GM23338 (cell line): Measurements from ENCODE around the gene NET1. TPM values are rescaled to one million over a fixed set of nuclear protein-coding genes. Genes with fewer than 3 reads are reported as not detected.
A peak's percentile ranks its signal among the peaks of the same experiment; 100 is the strongest.

ENCODE experiments used
- ATAC-seq: fragments of 200-7000 bp; cut with Tn5 transposase; 3 replicates; pipeline ENCODE4 v1.9.1; 2020
- DNase-seq: peaks from one replicate; pipeline ENCODE4 v3.0.0-alpha.2; 2015; ENCODE audit warnings: low spot score
- H2AFZ ChIP-seq: fragments of 200-600 bp; sonication (generic); 2 replicates; pipeline ENCODE4 v1.8.0; 2016; ENCODE audit warnings: antibody characterized with exemption, mild to moderate bottlenecking, moderate library complexity
- H3F3A ChIP-seq: fragments of 200-600 bp; sonication (generic); replicated peaks from 2 replicates; pipeline ENCODE4 v1.8.0; 2017; ENCODE audit warnings: antibody characterized with exemption, mixed run types, low read depth
- H3K27ac ChIP-seq: fragments of 200-600 bp; sonication (generic); 2 replicates; pipeline ENCODE4 v1.6.1; 2016; ENCODE audit warnings: low read depth
- H3K27me3 ChIP-seq: fragments of 200-600 bp; sonication (generic); 2 replicates; pipeline ENCODE4 v1.8.0; 2016; ENCODE audit warnings: mild to moderate bottlenecking, mixed run types, moderate library complexity; ENCODE audit not compliant: insufficient read depth
- H3K36me3 ChIP-seq: fragments of 200-600 bp; sonication (generic); 2 replicates; pipeline ENCODE4 v1.8.0; 2016; ENCODE audit warnings: mild to moderate bottlenecking; ENCODE audit not compliant: insufficient read depth
- H3K4me1 ChIP-seq: fragments of 200-600 bp; sonication (generic); 2 replicates; pipeline ENCODE4 v1.8.0; 2016; ENCODE audit warnings: mild to moderate bottlenecking, moderate library complexity; ENCODE audit not compliant: insufficient read depth
- H3K4me2 ChIP-seq: fragments of 200-600 bp; sonication (generic); 2 replicates; pipeline ENCODE4 v1.7.1; 2017; ENCODE audit warnings: mixed run types
- H3K4me3 ChIP-seq: fragments of 200-600 bp; sonication (generic); 2 replicates; pipeline ENCODE4 v1.6.1; 2016; ENCODE audit warnings: mixed run types
- H3K79me2 ChIP-seq: fragments of 200-600 bp; sonication (generic); replicated peaks from 2 replicates; pipeline ENCODE4 v1.8.0; 2017; ENCODE audit warnings: mild to moderate bottlenecking; ENCODE audit not compliant: insufficient read depth
- H3K9me2 ChIP-seq: fragments of 200-600 bp; sonication (generic); 2 replicates; pipeline ENCODE4 v1.8.0; 2017; ENCODE audit not compliant: insufficient read depth
- H4K20me1 ChIP-seq: fragments of 200-600 bp; sonication (generic); replicated peaks from 2 replicates; pipeline ENCODE4 v1.8.0; 2017; ENCODE audit warnings: mild to moderate bottlenecking; ENCODE audit not compliant: insufficient read depth
- H3K27ac Mint-ChIP-seq: 2 replicates; pipeline ENCODE4 v1.8.0; 2020; ENCODE audit warnings: inconsistent platforms, mild to moderate bottlenecking, moderate library complexity, mixed read lengths
- H3K27me3 Mint-ChIP-seq: 3 replicates; pipeline ENCODE4 v1.8.0; 2022; ENCODE audit warnings: low read depth, mild to moderate bottlenecking, moderate library complexity, mixed read lengths, inconsistent platforms; ENCODE audit not compliant: insufficient read depth, poor library complexity
- H3K36me3 Mint-ChIP-seq: 3 replicates; pipeline ENCODE4 v1.8.0; 2021; ENCODE audit warnings: low read depth, mild to moderate bottlenecking, inconsistent platforms, moderate library complexity, mixed read lengths
- H3K4me1 Mint-ChIP-seq: 3 replicates; pipeline ENCODE4 v1.8.0; 2020; ENCODE audit warnings: mild to moderate bottlenecking, inconsistent platforms, mixed read lengths
- H3K4me3 Mint-ChIP-seq: 3 replicates; pipeline ENCODE4 v1.8.0; 2021; ENCODE audit warnings: moderate library complexity, mild to moderate bottlenecking, inconsistent platforms, mixed read lengths
- H3K9me3 Mint-ChIP-seq: 3 replicates; pipeline ENCODE4 v1.8.0; 2020; ENCODE audit warnings: moderate library complexity, mild to moderate bottlenecking, inconsistent platforms, mixed read lengths
- CREB1 ChIP-seq: fragments of 250-450 bp; sonication (Bioruptor Pico); IDR thresholded peaks from 2 replicates; pipeline ENCODE4 v1.5.0; 2020; ENCODE audit warnings: low read depth, mild to moderate bottlenecking, moderate library complexity
- EZH2 ChIP-seq: fragments of 200-600 bp; sonication (generic); IDR thresholded peaks from one replicate; pipeline ENCODE4 v1.8.0; 2017; ENCODE audit warnings: antibody characterized with exemption, mild to moderate bottlenecking, low read depth; ENCODE audit not compliant: unreplicated experiment
- EZH2phosphoT487 ChIP-seq: fragments of 200-600 bp; sonication (generic); IDR thresholded peaks from one replicate; pipeline ENCODE4 v1.8.1; 2018; ENCODE audit warnings: antibody characterized with exemption; ENCODE audit not compliant: unreplicated experiment
- JUNB ChIP-seq: IDR thresholded peaks from one replicate; pipeline ENCODE4 v1.6.1; 2016; ENCODE audit warnings: antibody characterized with exemption; ENCODE audit not compliant: unreplicated experiment
- NANOG ChIP-seq: IDR thresholded peaks from 2 replicates; pipeline ENCODE4 v1.6.1; 2016; ENCODE audit warnings: antibody characterized with exemption, borderline replicate concordance
- POLR2AphosphoS5 ChIP-seq: IDR thresholded peaks from 2 replicates; pipeline ENCODE4 v1.6.1; 2016; ENCODE audit warnings: antibody characterized with exemption, low read depth
- STAT1 ChIP-seq: IDR thresholded peaks from one replicate; pipeline ENCODE4 v1.6.1; 2016; ENCODE audit warnings: antibody characterized with exemption; ENCODE audit not compliant: unreplicated experiment
- ZNF114 ChIP-seq: fragments of 250-450 bp; sonication (Bioruptor Pico); IDR thresholded peaks from 2 replicates; pipeline ENCODE4 v1.5.0; 2020; ENCODE audit warnings: mild to moderate bottlenecking, moderate library complexity
- ZNF331 ChIP-seq: fragments of 250-450 bp; sonication (Bioruptor Pico); IDR thresholded peaks from 2 replicates; pipeline ENCODE4 v1.5.0; 2020; ENCODE audit warnings: low read depth, mild to moderate bottlenecking, moderate library complexity
- polyA plus RNA-seq: library from polyadenylated mRNA; unstranded; fragments of >200 nt; fragmentation: Nextera tagmentation; extraction: Ambion mirVana; gene quantifications from 2 replicates; pipeline ENCODE4 v1.2.1, GENCODE V29; 2016
- total RNA-seq: library from RNA; depleted of rRNA; stranded (reverse); fragments of >200 nt; shearing (Covaris generic); gene quantifications from 2 replicates; pipeline ENCODE4 v1.2.3, GENCODE V29; 2014
- TF ChIP-seq, protein P1 (sequence below): fragments of 250-450 bp; sonication (Bioruptor Pico); IDR thresholded peaks from 2 replicates; pipeline ENCODE4 v1.5.0; 2020; ENCODE audit warnings: mild to moderate bottlenecking, moderate library complexity
- TF ChIP-seq, protein P2 (sequence below), 2 experiments: fragments of 200-600 bp in 1 of 2; sonication (generic) in 1 of 2; conservative IDR thresholded peaks; 2 replicates each; pipeline versions ENCODE4 v1.5.1 to v1.6.1; 2016 to 2017; ENCODE audit warnings: antibody characterized with exemption in 2 of 2, low read depth in 2 of 2, mild to moderate bottlenecking in 2 of 2, moderate library complexity in 1 of 2
- TF ChIP-seq, protein P3 (sequence below): IDR thresholded peaks from 2 replicates; pipeline ENCODE4 v1.6.1; 2016; ENCODE audit warnings: antibody characterized with exemption

NET1 gene
- total and polyA plus RNA-seq, 2 experiments from 2014 or later: 47.9 to 93.9 TPM

DNA sequence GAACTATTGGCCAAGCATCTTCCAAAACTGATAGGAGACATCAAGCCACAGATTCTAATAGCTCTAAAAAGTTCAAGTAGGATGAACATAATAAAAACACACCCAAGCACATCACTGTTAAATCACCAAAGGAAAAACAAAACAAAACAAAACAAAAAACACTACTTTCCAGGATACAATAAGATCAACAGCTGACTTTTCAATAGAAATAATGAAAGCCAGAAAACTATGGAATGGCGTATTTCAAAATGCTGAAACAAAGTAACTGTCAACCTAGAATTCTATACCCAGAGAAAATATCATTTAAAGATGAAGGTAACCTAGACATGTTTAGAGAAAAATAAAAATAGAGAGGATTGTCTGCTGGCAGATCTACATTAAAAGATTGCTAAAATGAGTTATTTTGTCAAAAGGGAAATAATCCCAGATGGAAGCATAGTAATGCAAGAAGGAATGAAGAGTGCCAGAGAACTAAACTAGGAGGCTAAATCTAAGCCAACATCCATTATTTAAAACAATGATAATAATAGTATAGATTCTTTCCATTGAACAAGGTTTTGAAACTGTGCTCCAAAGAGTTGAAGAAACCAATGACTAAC lies 21.7 kb upstream of the NET1 start:
- TF ChIP-seq EZH2phosphoT487: no peak
- Mint-ChIP-seq H3K9me3 (peaks cover 64% of the 10 kb centered on the region), H3K27ac (no peak overlapping the region), H3K4me1 (peaks cover 10% of the 10 kb centered on the region), H3K36me3 (peaks cover 45% of the 10 kb centered on the region), H3K4me3 (no peak overlapping the region), H3K27me3 (peaks cover 8% of the 10 kb centered on the region)
- H3K79me2 ChIP-seq: no peaks in the 10 kb centered on the region
- H3K27me3 ChIP-seq: no peaks in the 10 kb centered on the region
- H3K4me3 ChIP-seq: no peak overlapping the region
- H3K4me1 ChIP-seq: 0 out of 2 replicates have a peak, but pooled peaks cover 5% of the 10 kb centered on the region
- ATAC-seq (no peak), DNase-seq (peak; percentile 39)
- H2AFZ ChIP-seq: no peak overlapping the region
- H4K20me1 ChIP-seq: no peaks in the 10 kb centered on the region
- no peak overlapping the region for H3K27ac ChIP-seq
- H3K4me2 ChIP-seq: no peak overlapping the region
- no peaks in the 10 kb centered on the region for H3F3A ChIP-seq
- peaks cover 10% of the 10 kb centered on the region; the same call in 1 of the 2 replicates for H3K36me3 ChIP-seq
- 0 out of 2 replicates have a peak, but pooled peaks cover 7% of the 10 kb centered on the region for H3K9me2 ChIP-seq

DNA sequence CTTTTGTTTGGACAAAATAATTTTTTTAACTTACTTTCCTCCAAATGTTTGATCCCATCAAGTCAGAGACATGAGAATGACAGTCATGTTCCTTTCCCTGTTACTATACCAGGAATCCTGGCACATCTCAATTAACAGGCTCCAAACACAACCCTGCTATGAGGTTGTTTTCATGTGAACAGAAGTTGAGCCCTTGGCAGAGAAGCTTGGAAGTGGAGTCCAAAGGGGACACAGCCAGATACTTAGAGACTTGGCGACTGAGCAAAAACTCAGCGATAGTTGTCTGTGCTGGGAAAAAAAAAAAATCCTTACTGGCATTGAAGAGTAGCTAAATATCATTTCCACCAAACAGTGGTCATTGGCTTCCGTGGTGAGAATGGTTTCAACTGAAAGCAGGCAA lies 20.6 kb upstream of the NET1 start:
- no peaks in the 10 kb centered on the region for H4K20me1 ChIP-seq
- DNase-seq (no peak), ATAC-seq (no peak)
- H3K27ac ChIP-seq: no peak overlapping the region
- peaks cover 10% of the 10 kb centered on the region; the same call in 1 of the 2 replicates for H3K36me3 ChIP-seq
- H3K4me2 ChIP-seq: no peak overlapping the region
- Mint-ChIP-seq H3K4me1 (peaks cover 5% of the 10 kb centered on the region), H3K27me3 (peaks cover 8% of the 10 kb centered on the region), H3K9me3 (peaks cover 59% of the 10 kb centered on the region), H3K27ac (no peak overlapping the region), H3K4me3 (no peak overlapping the region), H3K36me3 (peaks cover 39% of the 10 kb centered on the region)
- 0 out of 2 replicates have a peak, but pooled peaks cover 4% of the 10 kb centered on the region for H3K9me2 ChIP-seq
- H3K27me3 ChIP-seq: no peaks in the 10 kb centered on the region
- H3F3A ChIP-seq: no peaks in the 10 kb centered on the region
- no peaks in the 10 kb centered on the region for H3K79me2 ChIP-seq
- no peaks in the 10 kb centered on the region for H3K4me1 ChIP-seq
- H3K4me3 ChIP-seq: no peak overlapping the region
- no peak overlapping the region for H2AFZ ChIP-seq
- TF ChIP-seq POLR2AphosphoS5 (no peak), CREB1 (CRISPR knock-in tag) (no peak), JUNB (no peak), STAT1 (no peak), EZH2phosphoT487 (no peak), NANOG (no peak), ZNF331 (no peak), EZH2 (no peak), ZNF114 (CRISPR knock-in tag) (no peak)
- TF ChIP-seq, protein P1, sequence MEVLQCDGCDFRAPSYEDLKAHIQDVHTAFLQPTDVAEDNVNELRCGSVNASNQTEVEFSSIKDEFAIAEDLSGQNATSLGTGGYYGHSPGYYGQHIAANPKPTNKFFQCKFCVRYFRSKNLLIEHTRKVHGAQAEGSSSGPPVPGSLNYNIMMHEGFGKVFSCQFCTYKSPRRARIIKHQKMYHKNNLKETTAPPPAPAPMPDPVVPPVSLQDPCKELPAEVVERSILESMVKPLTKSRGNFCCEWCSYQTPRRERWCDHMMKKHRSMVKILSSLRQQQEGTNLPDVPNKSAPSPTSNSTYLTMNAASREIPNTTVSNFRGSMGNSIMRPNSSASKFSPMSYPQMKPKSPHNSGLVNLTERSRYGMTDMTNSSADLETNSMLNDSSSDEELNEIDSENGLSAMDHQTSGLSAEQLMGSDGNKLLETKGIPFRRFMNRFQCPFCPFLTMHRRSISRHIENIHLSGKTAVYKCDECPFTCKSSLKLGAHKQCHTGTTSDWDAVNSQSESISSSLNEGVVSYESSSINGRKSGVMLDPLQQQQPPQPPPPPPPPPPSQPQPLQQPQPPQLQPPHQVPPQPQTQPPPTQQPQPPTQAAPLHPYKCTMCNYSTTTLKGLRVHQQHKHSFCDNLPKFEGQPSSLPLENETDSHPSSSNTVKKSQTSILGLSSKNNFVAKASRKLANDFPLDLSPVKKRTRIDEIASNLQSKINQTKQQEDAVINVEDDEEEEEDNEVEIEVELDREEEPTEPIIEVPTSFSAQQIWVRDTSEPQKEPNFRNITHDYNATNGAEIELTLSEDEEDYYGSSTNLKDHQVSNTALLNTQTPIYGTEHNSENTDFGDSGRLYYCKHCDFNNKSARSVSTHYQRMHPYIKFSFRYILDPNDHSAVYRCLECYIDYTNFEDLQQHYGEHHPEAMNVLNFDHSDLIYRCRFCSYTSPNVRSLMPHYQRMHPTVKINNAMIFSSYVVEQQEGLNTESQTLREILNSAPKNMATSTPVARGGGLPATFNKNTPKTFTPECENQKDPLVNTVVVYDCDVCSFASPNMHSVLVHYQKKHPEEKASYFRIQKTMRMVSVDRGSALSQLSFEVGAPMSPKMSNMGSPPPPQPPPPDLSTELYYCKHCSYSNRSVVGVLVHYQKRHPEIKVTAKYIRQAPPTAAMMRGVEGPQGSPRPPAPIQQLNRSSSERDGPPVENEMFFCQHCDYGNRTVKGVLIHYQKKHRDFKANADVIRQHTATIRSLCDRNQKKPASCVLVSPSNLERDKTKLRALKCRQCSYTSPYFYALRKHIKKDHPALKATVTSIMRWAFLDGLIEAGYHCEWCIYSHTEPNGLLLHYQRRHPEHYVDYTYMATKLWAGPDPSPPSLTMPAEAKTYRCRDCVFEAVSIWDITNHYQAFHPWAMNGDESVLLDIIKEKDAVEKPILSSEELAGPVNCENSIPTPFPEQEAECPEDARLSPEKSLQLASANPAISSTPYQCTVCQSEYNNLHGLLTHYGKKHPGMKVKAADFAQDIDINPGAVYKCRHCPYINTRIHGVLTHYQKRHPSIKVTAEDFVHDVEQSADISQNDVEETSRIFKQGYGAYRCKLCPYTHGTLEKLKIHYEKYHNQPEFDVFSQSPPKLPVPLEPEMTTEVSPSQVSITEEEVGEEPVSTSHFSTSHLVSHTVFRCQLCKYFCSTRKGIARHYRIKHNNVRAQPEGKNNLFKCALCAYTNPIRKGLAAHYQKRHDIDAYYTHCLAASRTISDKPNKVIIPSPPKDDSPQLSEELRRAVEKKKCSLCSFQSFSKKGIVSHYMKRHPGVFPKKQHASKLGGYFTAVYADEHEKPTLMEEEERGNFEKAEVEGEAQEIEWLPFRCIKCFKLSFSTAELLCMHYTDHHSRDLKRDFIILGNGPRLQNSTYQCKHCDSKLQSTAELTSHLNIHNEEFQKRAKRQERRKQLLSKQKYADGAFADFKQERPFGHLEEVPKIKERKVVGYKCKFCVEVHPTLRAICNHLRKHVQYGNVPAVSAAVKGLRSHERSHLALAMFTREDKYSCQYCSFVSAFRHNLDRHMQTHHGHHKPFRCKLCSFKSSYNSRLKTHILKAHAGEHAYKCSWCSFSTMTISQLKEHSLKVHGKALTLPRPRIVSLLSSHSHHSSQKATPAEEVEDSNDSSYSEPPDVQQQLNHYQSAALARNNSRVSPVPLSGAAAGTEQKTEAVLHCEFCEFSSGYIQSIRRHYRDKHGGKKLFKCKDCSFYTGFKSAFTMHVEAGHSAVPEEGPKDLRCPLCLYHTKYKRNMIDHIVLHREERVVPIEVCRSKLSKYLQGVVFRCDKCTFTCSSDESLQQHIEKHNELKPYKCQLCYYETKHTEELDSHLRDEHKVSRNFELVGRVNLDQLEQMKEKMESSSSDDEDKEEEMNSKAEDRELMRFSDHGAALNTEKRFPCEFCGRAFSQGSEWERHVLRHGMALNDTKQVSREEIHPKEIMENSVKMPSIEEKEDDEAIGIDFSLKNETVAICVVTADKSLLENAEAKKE (CRISPR knock-in tag): no peak
- TF ChIP-seq, protein P2, sequence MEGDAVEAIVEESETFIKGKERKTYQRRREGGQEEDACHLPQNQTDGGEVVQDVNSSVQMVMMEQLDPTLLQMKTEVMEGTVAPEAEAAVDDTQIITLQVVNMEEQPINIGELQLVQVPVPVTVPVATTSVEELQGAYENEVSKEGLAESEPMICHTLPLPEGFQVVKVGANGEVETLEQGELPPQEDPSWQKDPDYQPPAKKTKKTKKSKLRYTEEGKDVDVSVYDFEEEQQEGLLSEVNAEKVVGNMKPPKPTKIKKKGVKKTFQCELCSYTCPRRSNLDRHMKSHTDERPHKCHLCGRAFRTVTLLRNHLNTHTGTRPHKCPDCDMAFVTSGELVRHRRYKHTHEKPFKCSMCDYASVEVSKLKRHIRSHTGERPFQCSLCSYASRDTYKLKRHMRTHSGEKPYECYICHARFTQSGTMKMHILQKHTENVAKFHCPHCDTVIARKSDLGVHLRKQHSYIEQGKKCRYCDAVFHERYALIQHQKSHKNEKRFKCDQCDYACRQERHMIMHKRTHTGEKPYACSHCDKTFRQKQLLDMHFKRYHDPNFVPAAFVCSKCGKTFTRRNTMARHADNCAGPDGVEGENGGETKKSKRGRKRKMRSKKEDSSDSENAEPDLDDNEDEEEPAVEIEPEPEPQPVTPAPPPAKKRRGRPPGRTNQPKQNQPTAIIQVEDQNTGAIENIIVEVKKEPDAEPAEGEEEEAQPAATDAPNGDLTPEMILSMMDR (conservative IDR thresholded peaks at IDR 0.05; ENCODE audit: low read depth in 2 of 2): no peak
- TF ChIP-seq, protein P3, sequence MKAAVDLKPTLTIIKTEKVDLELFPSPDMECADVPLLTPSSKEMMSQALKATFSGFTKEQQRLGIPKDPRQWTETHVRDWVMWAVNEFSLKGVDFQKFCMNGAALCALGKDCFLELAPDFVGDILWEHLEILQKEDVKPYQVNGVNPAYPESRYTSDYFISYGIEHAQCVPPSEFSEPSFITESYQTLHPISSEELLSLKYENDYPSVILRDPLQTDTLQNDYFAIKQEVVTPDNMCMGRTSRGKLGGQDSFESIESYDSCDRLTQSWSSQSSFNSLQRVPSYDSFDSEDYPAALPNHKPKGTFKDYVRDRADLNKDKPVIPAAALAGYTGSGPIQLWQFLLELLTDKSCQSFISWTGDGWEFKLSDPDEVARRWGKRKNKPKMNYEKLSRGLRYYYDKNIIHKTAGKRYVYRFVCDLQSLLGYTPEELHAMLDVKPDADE: no peak
